Liver (tissue), 9 donors: ENCODE results near the gene FGD4. TPM values are rescaled to one million over a fixed set of nuclear protein-coding genes. Genes with fewer than 3 reads are reported as not detected.

Experiments
- DNase-seq: peaks from one replicate; pipeline ENCODE4 v3.0.0-alpha.2; 2017; ENCODE audit warnings: low spot score
- H3K27ac ChIP-seq, 2 donors: one replicate each; pipeline ENCODE4 v1.7.0; 2013; ENCODE audit warnings: inconsistent platforms in 2 of 2, low read length in 2 of 2, control low read depth in 1 of 2, low read depth in 1 of 2, mild to moderate bottlenecking in 1 of 2
- H3K27me3 ChIP-seq, 4 donors: one replicate each; pipeline versions ENCODE4 v1.6.1 to v1.7.0; 2013; ENCODE audit warnings: low read length in 3 of 4, inconsistent platforms in 1 of 4, mild to moderate bottlenecking in 1 of 4, moderate library complexity in 1 of 4; ENCODE audit not compliant: control insufficient read depth in 4 of 4, insufficient read depth in 4 of 4
- H3K36me3 ChIP-seq, 4 donors: one replicate each; pipeline versions ENCODE4 v1.6.1 to v1.7.0; 2013; ENCODE audit warnings: low read length in 3 of 4, mild to moderate bottlenecking in 3 of 4, low read depth in 1 of 4, moderate library complexity in 1 of 4; ENCODE audit not compliant: control insufficient read depth in 4 of 4, insufficient read depth in 3 of 4
- H3K4me1 ChIP-seq, 4 donors: one replicate each; pipeline versions ENCODE4 v1.6.1 to v1.7.0; 2013; ENCODE audit warnings: low read length in 3 of 4, mild to moderate bottlenecking in 3 of 4, moderate library complexity in 1 of 4; ENCODE audit not compliant: control insufficient read depth in 4 of 4, insufficient read depth in 4 of 4
- H3K4me3 ChIP-seq, 3 donors: one replicate each; pipeline versions ENCODE4 v1.6.1 to v1.7.0; 2013; ENCODE audit warnings: low read length in 3 of 3, control low read depth in 1 of 3, low read depth in 1 of 3, mild to moderate bottlenecking in 1 of 3
- H3K9ac ChIP-seq, 2 donors: one replicate each; pipeline ENCODE4 v1.7.0; 2013; ENCODE audit warnings: low read length in 2 of 2, mild to moderate bottlenecking in 2 of 2, moderate library complexity in 2 of 2, control low read depth in 1 of 2, low read depth in 1 of 2
- H3K9me3 ChIP-seq, 4 donors: one replicate each; pipeline versions ENCODE4 v1.6.1 to v1.7.0; 2013; ENCODE audit warnings: low read length in 3 of 4; ENCODE audit not compliant: control insufficient read depth in 4 of 4
- ATF3 ChIP-seq: IDR thresholded peaks from 2 replicates; pipeline ENCODE4 v1.6.1; 2016; ENCODE audit warnings: antibody characterized with exemption
- EGR1 ChIP-seq, 2 donors: IDR thresholded peaks; 2 replicates each; pipeline ENCODE4 v1.6.1; 2016 to 2018; ENCODE audit warnings: antibody characterized with exemption in 2 of 2, low read depth in 2 of 2
- FOXA1 ChIP-seq: IDR thresholded peaks from 2 replicates; pipeline ENCODE4 v1.6.1; 2016; ENCODE audit warnings: antibody characterized with exemption
- FOXA2 ChIP-seq: IDR thresholded peaks from 2 replicates; pipeline ENCODE4 v1.6.1; 2016; ENCODE audit warnings: antibody characterized with exemption
- GABPA ChIP-seq, 2 donors: IDR thresholded peaks in 1 of 2; conservative IDR thresholded peaks in 1 of 2; 2 replicates each; pipeline ENCODE4 v1.6.1; 2016; ENCODE audit warnings: antibody characterized with exemption in 2 of 2, mild to moderate bottlenecking in 1 of 2, moderate library complexity in 1 of 2
- HNF4A ChIP-seq, 2 donors: conservative IDR thresholded peaks; 2 replicates each; pipeline ENCODE4 v1.6.1; 2016; ENCODE audit warnings: antibody characterized with exemption in 2 of 2, mild to moderate bottlenecking in 2 of 2
- HNF4G ChIP-seq: IDR thresholded peaks from 2 replicates; pipeline ENCODE4 v1.6.1; 2016; ENCODE audit warnings: antibody characterized with exemption
- JUND ChIP-seq, 2 donors: IDR thresholded peaks; 2 replicates each; pipeline ENCODE4 v1.6.1; 2016; ENCODE audit warnings: antibody characterized with exemption in 2 of 2
- NR2F2 ChIP-seq: IDR thresholded peaks from 2 replicates; pipeline ENCODE4 v1.6.1; 2016; ENCODE audit warnings: antibody characterized with exemption
- RAD21 ChIP-seq, 2 donors: IDR thresholded peaks; 2 replicates each; pipeline ENCODE4 v1.6.1; 2016; ENCODE audit warnings: antibody characterized with exemption in 2 of 2, mild to moderate bottlenecking in 2 of 2
- REST ChIP-seq: IDR thresholded peaks from 2 replicates; pipeline ENCODE4 v1.6.1; 2016; ENCODE audit warnings: antibody characterized with exemption, mild to moderate bottlenecking
- SP1 ChIP-seq: IDR thresholded peaks from 2 replicates; pipeline ENCODE4 v1.6.1; 2018; ENCODE audit warnings: antibody characterized with exemption, mild to moderate bottlenecking
- TAF1 ChIP-seq: conservative IDR thresholded peaks from 2 replicates; pipeline ENCODE4 v1.6.1; 2016; ENCODE audit warnings: antibody characterized with exemption, mild to moderate bottlenecking
- YY1 ChIP-seq: IDR thresholded peaks from 2 replicates; pipeline ENCODE4 v1.6.1; 2016; ENCODE audit warnings: antibody characterized with exemption, mild to moderate bottlenecking
- ZBTB33 ChIP-seq: IDR thresholded peaks from 2 replicates; pipeline ENCODE4 v1.6.1; 2016; ENCODE audit warnings: antibody characterized with exemption
- WGBS: extraction: QIAGEN DNeasy Blood & Tissue Kit; methylation state at CpG from one replicate; pipeline ENCODE4 v1.1.7; 2013; 5-methylcytosine and 5-hydroxymethylcytosine counted together
- polyA plus RNA-seq, 2 donors: library from polyadenylated mRNA; stranded (reverse) in 1 of 2; unstranded in 1 of 2; fragments of 200-250 nt in 1 of 2; fragments of >200 nt in 1 of 2; fragmentation: Nextera tagmentation in 1 of 2; extraction: Ambion mirVana in 1 of 2; gene quantifications; one replicate each; pipeline versions ENCODE4 v1.2.1 to v1.2.3, GENCODE V29; 2013 to 2015
- total RNA-seq, 2 donors: library from RNA; depleted of rRNA; stranded (reverse); fragments of >200 nt; gene quantifications; one replicate each; pipeline ENCODE4 v1.2.3, GENCODE V29; 2014
- TF ChIP-seq, protein P1 (sequence below): fragments of 150-350 bp; IDR thresholded peaks from 2 replicates; pipeline ENCODE4 v1.5.1; 2017; ENCODE audit warnings: improper control_type of control experiment, low read depth, low read length; ENCODE audit not compliant: missing input control
- TF ChIP-seq, protein P2 (sequence below): IDR thresholded peaks from 2 replicates; pipeline ENCODE4 v1.6.1; 2016; ENCODE audit warnings: antibody characterized with exemption
- donor health status: healthy.
- donor health status: healthy.
- donor health status: healthy.
- donor health status: healthy.
- donor health status: healthy.

The FGD4 gene
- total and polyA plus RNA-seq, 4 donors: 3.8 to 26.4 (median 9.0) TPM

DNA sequence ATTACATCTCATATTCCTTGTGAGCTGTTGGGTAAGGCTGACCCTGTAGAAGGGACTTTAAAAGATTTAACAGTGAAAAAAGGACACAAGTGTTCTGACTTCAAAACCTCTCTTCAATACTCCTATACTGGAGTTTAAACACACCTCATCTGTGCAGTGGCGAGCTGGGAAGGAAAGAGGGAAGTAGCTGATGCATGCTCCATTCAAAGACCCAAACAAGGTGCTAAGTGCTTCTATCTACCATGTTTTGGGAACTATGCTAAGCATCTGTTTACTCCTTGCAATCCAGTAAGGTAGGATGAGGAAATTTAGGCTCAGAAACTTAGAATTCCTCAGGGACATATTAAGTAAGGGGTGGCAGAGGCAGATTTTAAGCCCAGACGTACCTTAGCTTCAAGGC lies 263.3 kb downstream of the FGD4 start (continued):
- TF ChIP-seq JUND (IDR thresholded peaks at IDR 0.05) (no peak), NR2F2 (no peak), SP1 (no peak), FOXA1 (no peak), FOXA2 (no peak), HNF4G (no peak), HNF4A (conservative IDR thresholded peaks at IDR 0.05) (no peak), YY1 (no peak), TAF1 (no peak)

- TF ChIP-seq ZBTB33 (no peak), ATF3 (no peak), JUND (IDR thresholded peaks at IDR 0.05) (no peak), EGR1 (IDR thresholded peaks at IDR 0.05; ENCODE audit: low read depth in 2 of 2) (no peak), RAD21 (IDR thresholded peaks at IDR 0.05) (no peak), REST (no peak), GABPA (IDR thresholded peaks at IDR 0.05 in 1 of 2, conservative IDR thresholded peaks at IDR 0.05 in 1 of 2) (no peak)
- TF ChIP-seq, protein P1, sequence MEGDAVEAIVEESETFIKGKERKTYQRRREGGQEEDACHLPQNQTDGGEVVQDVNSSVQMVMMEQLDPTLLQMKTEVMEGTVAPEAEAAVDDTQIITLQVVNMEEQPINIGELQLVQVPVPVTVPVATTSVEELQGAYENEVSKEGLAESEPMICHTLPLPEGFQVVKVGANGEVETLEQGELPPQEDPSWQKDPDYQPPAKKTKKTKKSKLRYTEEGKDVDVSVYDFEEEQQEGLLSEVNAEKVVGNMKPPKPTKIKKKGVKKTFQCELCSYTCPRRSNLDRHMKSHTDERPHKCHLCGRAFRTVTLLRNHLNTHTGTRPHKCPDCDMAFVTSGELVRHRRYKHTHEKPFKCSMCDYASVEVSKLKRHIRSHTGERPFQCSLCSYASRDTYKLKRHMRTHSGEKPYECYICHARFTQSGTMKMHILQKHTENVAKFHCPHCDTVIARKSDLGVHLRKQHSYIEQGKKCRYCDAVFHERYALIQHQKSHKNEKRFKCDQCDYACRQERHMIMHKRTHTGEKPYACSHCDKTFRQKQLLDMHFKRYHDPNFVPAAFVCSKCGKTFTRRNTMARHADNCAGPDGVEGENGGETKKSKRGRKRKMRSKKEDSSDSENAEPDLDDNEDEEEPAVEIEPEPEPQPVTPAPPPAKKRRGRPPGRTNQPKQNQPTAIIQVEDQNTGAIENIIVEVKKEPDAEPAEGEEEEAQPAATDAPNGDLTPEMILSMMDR: no peak
- TF ChIP-seq, protein P2, sequence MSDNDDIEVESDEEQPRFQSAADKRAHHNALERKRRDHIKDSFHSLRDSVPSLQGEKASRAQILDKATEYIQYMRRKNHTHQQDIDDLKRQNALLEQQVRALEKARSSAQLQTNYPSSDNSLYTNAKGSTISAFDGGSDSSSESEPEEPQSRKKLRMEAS: no peak
- WGBS: 84% methylated on average over 14 of the region's 14 CpGs
- no peaks in the 10 kb centered on the region for H3K27me3 ChIP-seq
- DNase-seq: no peak
- no peaks in the 10 kb centered on the region for H3K9me3 ChIP-seq
- no peaks in the 10 kb centered on the region for H3K36me3 ChIP-seq
- no peak overlapping the region for H3K27ac ChIP-seq
- H3K9ac ChIP-seq: no peak overlapping the region
- no peaks in the 10 kb centered on the region for H3K4me1 ChIP-seq
- H3K4me3 ChIP-seq: no peak overlapping the region
These were observed 266.7 kb downstream of the FGD4 start for GRCh38 chr12:32666018-32666417.
